Right lung (tissue), 5 donors: ENCODE measurements around the gene USP48. TPM values are rescaled to one million over a fixed set of nuclear protein-coding genes. Genes with fewer than 3 reads are reported as not detected.
"Not testable (repeated sequence)": the region's sequence is repeated elsewhere in the genome, so short reads cannot be mapped to it uniquely, and the experiment has no call there.

Experiments used
- DNase-seq, 2 donors: peaks; one replicate each; pipeline ENCODE4 v3.0.0-alpha.2; 2013
- polyA plus RNA-seq, 5 donors: library from polyadenylated mRNA; unstranded; fragments of 120-200 nt; gene quantifications; one replicate each; pipeline versions ENCODE4 v1.2.1 to v1.2.3, GENCODE V29; 2013; ENCODE audit warnings: inconsistent platforms in 1 of 5, low replicate concordance in 1 of 5; ENCODE audit not compliant: insufficient read length in 5 of 5, insufficient read depth in 1 of 5

USP48 gene
- polyA plus RNA-seq, 5 donors, result 58.1 to 94.4 (median 83.9) TPM

- DNase-seq, result no peak
Measured at GRCh38 chr1:21816602-21817302, 33.8 kb upstream of the USP48 start.

DNA sequence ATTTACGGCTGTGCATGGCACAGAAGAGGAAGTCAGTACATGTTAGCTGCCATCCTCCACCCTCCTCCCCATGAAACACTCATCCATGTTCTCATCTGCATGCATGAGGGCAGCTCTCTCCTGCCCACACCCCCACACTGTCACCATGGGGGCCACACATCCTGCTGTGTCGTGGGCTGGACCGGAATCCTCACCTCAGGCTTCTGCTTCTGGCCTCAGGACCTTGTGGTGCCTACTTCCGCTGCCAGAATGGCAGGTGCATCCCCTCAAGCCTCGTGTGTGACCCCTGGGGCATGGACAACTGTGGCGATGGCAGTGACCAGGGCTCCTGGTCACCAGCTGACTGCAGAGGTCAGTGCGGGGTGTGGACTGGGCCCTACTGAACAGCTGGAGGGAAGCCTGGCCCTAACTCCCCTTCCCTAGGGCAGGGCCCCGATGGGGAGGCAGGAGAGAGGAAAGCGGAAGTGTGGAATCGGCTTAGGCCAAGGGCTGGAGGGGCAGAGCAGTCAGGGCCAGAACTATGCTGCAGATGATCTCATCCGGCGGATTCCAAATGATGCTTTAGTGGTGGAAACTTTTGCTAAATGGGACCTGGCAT lies 32.9 kb upstream of the USP48 start:
- DNase-seq, result peak in 1 of 2 donors; percentile 21

DNA sequence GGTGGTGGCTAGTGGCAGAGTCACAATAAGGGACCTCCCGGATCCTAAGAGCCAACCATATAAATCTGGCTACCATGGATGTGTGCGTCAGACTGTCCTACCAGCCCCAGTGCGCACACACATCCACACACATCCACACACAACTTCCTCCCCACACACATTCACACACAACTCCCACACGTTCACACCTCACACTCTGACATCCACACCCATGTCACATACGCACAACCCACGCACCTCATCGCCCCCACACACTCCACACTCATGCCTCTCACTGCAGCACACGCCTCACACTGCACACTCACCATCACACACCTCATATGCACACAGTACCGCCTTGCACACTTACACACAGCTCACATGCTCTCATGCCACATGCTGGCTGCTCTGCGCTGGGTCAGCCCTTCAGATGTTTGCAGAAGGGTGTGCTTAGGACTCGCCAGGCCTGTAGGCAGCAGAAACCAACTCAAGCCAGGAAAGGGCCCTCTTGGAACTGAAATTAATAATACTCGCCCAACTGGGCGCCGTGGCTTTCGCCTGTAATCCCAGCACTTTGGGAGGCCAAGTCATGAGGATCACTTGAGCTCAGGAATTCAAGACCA lies 32.1 kb upstream of the USP48 start:
- DNase-seq, result no peak

- DNase-seq, result peak in 1 of 2 donors; percentile 16
Measured at GRCh38 chr1:21814241-21814918, 31.4 kb upstream of the USP48 start.

DNA sequence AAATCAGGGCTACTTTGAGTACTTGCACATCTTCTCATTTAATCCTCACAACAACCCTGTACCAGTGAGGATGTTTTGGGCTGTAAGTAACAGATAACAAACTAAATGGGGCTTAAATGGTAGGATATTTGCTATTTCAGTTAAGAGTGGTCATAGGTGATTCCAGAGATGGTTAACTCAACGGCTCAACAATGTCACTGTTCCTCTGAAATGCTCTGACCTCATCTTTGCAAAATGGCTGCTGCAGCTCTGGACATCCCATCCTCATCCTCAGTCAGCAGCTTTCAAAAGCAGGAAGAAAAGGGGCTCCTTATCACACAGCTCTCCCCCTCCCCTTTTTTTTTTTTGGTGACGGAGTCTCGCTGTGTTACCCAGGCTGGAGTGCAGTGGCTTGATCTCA lies 30.6 kb upstream of the USP48 start:
- DNase-seq, result no peak

DNA sequence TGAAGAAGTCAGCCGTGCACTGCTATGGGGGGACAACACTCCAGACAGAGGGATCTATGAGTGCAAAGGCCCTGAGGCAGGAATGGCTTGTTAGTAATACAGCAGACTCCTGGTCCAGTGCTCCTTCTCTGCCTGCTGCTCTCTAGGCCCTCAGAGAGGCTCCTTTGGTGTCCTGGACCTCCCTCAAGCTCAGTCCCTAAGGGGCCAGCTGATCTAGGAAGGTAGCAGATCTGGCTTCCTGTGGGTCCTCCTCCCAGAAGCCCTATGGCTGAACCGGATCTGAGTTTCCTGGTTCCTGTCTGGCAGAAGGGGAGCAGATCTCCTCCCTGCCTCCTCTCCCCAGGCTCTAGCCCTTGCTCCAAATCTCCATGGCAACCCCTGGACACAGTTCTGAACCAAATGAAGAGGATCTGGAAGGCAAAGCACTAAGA lies 28.9 kb upstream of the USP48 start, which contains the start of gene LDLRAD2:
TSS of gene LDLRAD2 (plus strand) at position 391 of the 431 bp plus-strand sequence. CDS start 187 bp downstream, outside the sequence.
- no peak for DNase-seq

DNA sequence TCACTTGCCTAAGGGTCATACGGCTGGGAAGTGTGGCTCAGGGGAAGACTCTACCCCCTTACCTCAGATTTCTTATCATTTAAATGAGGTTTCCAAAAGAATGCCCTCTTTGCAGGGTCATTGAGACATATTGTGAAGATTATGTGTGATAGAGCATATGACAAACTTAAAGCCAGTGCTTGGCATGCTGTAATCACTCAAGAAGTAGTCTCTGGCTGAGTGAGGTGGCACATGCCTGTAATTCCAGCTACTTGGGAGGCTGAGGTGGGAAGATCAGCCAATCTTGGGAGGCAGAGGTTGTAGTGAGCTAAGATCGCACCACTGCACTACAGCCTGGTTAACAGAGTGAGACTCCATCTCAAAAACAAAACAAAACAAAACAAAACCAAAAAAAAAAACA lies 21.6 kb upstream of the USP48 start:
- DNase-seq, result no peak

GRCh38 chr1:21801100-21801499 lies 18.2 kb upstream of the USP48 start:
- DNase-seq, result no peak

DNA sequence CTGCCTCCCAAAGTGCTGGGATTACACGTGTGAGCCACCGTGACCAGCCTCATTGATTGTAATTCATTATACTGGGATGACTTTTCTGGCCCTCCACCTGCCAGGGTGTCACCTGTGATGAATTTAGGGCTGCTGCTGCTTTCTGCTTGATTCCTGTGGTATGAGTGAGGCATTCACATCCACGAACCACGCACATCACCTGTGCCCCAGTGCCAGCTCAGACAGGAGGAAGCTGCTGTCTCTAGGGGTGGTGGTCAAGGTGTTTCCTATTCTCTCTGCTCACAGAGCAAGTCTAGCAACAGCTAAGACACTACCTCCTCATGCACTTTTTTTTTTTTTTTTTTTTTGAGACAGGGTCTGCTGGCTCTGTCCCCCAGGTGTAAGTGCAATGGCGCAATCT lies 16.8 kb upstream of the USP48 start:
- DNase-seq, result no peak

DNA sequence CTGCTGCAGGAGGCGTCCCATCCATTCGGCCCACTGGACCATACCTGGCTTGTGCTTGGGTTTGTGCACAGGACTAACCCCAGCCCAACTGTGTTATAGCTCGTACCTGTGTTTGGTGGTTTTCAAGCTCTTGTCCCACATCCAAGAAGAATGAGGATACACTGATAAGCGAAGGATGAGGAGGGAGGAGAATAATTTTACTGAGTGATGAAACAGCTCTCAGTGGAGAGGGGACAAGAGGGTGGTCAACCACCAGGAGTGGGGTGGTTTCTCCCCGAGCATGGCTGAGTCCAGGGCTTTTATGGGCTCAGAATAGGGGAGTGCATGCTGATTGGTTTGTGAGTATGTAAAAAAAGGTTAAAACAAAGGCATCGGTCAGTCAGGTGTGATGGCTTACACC lies 12.1 kb upstream of the USP48 start:
- no peak for DNase-seq

DNA sequence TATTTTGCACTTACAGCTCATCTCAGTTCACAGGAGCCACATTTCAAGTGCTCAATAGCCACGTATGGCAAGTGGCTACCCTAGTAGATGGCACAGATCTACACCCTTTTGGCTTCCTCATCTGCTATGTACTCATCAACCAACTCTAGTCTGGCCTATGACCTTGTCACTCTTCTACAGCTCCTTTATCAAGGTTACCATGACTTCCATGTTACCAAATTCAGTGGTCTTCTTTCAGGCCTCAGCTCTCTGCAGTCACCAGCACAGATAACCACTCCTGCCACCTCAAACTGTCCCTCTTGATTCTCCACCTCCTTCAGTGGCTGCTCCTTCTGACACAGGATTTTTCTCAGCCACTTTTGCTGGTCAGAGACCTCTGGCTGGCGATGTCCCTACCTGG lies 11.7 kb upstream of the USP48 start:
- DNase-seq, result no peak

GRCh38 chr1:21793104-21793503 lies 10.2 kb upstream of the USP48 start:
- no peak for DNase-seq

DNA sequence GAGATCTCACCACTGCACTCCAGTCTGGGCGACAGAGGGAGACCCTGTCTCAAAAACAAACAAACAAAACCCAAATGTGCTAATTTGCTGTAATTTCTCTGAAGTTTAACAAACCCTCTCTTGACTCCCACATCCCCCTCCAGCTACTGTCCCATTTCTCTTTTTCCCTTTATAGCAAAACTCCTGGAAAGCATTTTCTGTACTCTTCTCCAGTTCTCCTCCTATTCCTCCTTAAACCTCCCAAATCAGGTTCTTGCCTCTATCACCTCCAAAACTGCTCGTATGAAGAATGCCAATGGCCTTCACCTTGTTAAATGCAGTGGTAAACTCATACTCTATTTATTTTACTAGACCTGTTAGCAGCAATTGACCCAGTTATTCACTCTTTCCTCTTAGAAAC lies 3.7 kb upstream of the USP48 start:
- no peak for DNase-seq

DNA sequence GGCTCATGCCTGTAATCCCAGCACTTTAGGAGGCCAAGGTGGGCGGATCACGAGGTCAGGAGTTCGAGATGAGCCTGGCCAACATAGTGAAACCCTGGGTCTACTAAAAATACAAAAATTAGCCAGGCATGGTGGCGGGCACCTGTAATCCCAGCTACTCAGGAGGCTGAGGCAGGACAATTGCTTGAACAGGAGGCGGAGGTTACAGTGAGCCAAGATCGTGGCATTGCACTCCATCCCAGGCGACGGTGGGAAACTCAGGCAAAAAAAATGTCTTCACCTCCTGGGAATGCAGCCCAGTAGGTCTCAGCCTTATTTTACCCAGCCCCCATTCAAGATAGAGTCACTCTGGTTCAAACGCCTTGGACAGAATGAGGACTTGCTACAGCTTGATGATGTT lies 2.8 kb upstream of the USP48 start:
- not testable (repeated sequence) for DNase-seq

DNA sequence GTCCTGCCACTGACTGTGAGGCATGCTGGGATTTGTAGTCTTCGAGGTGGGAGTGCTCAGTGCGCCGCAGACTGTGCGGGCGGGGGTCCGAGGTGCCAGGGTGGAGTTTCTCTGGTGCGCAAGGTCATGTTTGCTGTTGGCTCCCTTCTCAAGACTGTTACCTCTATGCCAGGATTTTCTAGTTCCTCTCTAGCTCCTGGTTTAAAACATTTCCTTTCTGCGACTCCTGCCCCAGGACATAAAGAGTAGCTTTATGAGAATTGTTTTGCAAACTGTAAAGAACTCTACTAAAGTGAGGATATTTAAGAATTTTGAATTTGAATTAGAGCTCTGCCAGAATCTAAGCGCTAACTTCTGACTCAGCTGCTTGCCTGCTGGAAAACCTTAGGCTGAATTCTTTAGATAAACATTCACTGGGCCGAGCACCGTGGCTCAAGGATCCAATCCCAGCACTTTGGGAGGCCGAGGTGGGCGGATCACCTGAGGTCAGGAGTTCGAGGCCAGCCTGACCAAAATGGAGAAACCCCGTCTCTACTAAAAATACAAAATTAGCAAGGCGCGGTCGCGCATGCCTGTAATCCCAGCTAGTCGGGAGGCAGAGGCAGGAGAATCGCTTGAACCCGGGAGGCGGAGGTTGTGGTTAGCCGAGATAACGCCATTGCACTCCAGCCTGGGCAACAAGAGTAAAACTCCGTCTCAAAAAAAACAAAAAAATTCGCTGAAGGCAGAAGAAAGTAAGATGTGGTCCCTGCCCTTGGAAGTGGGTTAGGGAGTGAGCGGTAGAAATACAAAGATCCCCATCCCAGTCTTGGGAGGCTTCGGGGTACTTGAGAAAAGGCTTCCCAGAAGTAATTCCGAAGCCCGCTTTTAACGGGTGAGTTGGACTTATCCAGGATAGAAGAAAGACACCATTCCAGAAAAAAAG lies 992 bp upstream of the USP48 start:
- no peak for DNase-seq

GRCh38 chr1:21782349-21782867 lies 541 bp downstream of the USP48 start:
- DNase-seq, result peak in 1 of 2 donors; percentile 44

DNA sequence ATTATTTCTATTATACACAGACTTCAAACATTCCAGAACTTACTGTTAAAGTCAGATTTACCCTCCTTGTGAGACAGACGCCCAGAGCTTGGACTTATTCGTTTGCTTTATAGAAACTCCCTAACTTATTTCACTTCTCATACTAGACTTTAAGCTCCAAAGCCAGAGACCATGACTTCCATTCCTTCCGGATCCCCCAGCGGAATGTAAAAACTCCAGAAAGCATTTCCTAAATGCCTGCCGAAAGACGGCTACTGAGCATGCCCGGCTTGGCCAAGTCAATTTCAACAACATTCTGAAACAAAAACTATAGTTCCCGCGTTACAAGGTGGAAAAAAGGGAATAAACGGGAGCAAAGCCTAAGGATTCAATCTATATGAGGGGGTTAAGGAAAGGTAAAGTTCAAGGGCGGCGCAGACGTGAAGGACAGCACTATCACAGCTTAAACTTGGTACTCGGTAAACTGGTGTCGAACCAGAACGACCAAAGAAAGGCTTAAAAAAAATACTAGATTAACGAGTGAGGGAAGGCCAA lies 1.1 kb downstream of the USP48 start:
- peak; percentile 25 to 33 for DNase-seq

- DNase-seq, result no peak
Measured at GRCh38 chr1:21779613-21780521, 3.1 kb downstream of the USP48 start.

- no peak for DNase-seq
Measured at GRCh38 chr1:21778405-21778727, 4.6 kb downstream of the USP48 start.

DNA sequence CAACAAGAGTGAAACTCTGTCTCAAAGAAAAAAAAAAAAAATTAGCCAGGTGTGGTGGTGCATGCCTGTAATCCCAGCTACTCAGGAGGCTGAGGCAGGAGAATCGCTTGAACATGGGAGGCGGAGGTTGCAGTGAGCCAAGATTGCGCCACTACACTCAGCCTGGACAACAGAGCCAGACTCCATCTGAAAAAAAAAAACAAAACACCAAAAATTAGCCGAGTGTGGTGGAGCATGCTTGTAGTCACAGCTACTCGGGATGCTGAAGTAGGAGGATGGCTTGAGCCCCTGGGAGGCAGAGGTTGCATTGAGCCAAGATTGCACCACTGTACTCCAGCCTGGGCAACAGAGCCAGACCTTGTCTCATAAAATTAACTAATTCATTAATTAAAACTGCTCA lies 6.0 kb downstream of the USP48 start:
- DNase-seq, result not testable (repeated sequence)
